GM21723 (cell line): ENCODE results near the gene EPM2AIP1.
"Not testable (repeated sequence)": the region's sequence is repeated elsewhere in the genome, so short reads cannot be mapped to it uniquely, and the experiment has no call there.

Experiments
- ATAC-seq: cut with Tn5 transposase; IDR thresholded peaks from one replicate; pipeline ENCODE4 v1.9.1; 2021; ENCODE audit warnings: mild to moderate bottlenecking, moderate library complexity; ENCODE audit not compliant: unreplicated experiment

The EPM2AIP1 gene

DNA sequence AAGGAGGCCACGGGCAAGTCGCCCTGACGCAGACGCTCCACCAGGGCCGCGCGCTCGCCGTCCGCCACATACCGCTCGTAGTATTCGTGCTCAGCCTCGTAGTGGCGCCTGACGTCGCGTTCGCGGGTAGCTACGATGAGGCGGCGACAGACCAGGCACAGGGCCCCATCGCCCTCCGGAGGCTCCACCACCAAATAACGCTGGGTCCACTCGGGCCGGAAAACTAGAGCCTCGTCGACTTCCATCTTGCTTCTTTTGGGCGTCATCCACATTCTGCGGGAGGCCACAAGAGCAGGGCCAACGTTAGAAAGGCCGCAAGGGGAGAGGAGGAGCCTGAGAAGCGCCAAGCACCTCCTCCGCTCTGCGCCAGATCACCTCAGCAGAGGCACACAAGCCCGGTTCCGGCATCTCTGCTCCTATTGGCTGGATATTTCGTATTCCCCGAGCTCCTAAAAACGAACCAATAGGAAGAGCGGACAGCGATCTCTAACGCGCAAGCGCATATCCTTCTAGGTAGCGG, at the start of gene EPM2AIP1:
Gene EPM2AIP1 (minus strand): TSS at position 326 of the 520 bp plus-strand sequence. CDS start 54 bp downstream, at position 272.
- peak; percentile 87 for ATAC-seq

DNA sequence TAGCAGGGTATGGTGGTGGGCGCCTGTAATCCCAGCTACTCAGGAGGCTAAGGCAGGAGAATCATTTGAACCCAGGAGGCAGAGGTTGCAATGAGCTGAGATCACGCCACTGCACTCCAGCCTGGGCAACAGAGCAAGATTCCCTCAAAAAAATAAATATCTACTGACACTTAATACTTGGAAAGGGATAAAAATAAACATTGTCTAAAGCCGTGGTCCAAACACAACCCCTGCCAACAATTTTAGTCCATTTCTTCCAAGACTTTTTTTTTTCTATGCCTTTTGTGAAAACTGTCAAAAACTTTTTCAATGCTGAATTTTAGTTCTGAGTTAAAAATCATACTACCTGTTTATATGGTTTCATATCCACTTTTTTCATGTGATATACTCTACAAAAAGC, 49.8 kb upstream of the EPM2AIP1 start:
- not testable (repeated sequence) for ATAC-seq

DNA sequence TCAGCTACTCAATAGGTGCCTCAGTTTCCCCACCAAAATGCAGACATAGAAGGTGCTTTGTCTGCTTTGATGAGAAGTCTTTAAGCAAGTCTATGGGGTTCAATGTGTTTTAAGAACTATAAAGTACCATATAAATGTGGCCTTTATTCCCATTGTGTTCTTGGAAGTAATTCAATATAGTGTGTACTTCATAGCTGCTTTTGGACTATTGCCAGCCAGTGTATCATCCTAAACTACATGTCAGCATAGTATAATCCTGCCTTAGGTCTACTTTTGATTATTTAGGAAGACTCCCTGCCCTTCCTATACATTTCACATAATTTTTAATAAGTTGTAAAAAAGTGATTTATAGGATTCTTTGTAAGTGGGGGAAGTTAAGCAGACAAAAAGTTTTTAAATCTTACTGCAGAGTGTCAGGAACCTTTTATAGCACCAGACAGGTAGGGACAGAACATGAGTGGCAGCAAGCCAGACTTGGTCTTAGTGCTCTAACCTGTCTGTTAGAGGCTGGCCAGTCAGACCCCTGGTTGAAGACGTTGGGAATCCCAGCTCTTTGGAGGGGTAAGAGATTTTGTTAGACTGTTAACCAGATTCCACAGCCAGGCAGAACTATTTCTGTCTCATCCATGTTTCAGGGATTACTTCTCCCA, 48.7 kb upstream of the EPM2AIP1 start:
- ATAC-seq, result no peak

DNA sequence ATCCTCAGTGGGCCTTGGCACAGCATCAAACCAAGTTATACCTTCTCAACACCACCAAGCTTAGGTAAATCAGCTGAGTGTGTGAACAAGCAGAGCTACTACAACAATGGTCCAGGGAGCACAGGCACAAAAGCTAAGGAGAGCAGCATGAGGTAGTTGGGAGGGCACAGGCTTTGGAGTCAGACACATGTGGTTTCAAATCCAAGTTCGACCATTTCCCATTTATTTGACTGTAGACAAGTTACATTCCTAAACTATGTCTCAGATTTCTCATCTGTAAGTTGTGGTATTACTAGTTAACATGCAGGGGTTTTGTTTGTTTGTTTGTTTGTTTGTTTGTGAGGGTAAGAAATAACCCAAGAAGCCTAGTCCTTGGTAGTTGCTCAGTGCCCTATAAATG, 47.3 kb upstream of the EPM2AIP1 start:
- ATAC-seq, result no peak

DNA sequence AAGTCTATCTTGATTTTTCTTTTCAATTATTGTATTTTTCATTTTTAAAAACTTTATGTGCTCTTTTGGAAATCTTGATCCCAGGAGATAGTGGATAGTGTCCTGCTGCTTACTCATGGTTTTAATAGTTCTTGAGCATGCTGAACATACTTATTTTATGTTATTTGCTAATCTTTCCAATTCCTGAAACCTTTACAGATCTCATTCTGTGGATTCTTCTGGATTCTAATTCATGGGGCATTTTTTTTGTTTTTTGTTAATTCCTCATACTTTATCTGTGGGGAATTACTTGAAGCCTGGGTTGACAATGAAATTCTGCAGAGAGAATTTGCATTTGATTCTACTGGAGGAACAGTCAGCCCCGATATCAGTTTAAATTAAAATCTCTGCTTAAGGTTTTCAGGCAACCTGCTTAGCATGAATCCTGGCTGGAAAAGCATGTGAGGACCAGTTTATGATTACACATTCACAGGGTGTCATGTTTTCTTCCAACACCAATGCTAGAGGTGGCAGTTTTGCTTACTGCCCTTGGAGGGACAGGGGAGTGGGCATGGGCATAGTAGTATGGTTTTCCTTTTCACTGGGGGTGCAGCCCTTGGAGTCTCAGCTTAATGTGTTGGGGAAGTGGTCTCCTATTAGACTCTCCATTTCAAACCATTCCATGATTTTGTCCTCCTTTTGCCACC, 46.4 kb upstream of the EPM2AIP1 start:
- no peak for ATAC-seq

DNA sequence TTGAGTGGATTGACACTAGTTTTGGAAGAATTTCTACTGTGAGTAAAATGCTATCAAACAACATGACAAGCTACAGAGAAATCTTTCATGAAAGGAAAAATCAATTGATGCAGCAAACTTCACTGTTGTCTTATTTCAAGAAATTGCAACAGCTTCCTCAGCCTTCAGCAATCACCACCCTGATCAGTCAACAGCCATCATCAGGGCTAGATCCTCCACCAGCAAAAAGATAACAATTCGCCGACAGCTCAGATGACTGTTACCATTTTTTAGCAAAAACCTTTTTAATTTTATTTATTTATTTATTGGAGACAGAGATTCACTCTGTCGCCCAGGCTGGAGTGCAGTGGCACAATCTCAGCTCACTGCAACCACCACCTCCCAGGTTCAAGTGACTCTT, 44.4 kb upstream of the EPM2AIP1 start:
- no peak for ATAC-seq

DNA sequence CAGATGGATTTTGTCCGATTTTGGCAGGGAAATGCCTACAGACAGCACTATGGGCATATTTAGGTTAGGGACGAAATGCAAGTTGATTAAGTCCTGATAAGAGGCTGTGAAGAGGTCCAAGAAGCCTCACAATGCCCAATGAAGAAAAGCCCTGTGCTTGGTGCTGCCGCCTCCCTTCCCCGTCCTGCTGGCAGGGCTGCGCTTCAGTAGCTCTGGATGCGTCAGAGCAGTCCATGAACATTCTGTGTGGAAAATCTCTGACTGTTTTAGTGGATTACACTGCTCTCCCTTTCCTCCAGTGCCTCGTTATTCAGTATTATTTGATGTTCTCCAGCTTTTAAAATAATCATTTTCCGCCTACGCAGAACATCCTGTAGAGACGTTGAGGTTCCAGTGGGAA, 40.0 kb upstream of the EPM2AIP1 start:
- no peak for ATAC-seq

DNA sequence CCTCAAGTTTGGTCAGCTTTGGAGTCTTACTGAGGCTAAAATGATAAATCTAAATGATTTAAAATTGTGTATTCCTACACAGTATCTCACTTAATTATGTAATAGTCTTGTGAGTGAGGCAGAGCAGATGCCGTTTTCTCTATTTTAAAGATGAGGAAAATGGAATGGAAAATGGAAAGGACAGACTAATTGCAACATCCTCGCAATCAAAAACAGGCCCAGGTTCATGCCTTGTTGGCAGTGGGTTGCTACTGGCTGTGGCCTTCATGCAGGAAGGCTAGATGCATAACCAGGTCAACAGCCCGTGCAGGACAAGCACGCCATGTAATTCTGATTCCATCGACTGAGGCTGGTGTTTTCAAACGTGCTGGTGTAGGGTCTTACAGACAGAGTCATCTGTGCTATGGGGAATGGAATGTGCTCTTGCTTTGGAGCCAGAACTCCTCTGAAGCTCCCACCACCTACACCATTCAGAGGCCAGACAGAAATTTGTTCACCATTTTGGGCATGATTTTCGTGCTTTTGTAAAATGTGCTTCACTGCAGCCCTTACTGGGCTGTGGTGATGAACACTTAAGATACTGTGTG, 38.3 kb upstream of the EPM2AIP1 start:
- no peak for ATAC-seq

DNA sequence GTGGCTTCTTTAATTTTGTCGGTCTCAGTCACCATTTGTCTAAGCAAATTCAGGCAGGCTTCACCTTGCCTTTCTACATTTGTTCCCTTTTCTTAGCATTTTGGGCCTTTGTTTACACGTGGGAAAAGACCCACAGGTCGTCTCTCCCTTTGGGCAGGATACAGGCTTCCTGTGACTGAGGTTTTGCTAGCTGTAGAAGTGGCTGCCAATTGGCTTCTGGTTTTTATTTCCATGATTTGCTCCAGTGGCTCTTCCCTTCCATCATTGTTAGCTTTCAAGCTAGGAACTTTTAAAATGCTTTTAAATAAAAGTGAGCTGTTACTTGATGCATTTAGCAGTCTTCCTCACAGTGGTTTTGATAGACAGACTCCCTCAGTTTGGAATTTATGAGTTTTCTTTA, 37.7 kb upstream of the EPM2AIP1 start:
- ATAC-seq, result no peak

DNA sequence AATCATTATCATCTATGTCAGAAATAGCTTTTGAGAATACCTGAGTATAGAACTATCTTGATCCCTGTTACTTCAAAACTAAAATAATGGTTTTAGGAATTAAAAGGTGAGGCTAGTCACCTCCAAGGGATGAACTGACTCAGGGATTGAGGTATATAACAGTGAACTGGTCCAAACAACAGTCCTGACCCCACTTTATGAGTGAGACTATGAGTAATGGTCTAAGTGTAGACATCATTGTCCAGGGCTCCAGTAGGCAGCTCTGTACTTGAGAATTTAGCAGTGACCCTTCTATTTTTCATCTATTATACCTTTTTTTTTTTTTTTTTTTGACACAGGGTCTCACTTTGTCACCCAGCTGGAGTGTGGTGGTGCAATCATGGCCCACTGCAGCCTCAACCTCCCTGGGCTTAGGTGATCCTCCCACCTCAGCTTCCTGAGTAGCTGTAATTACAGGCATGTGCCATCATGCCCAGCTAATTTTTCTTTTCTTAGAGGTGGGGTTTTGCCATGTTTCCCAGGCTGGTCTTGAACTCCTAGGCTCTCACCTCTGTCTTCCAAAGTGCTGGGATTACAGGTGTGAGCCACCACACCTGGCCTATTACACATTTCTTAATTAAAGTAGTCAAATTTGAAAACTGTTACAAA, 36.7 kb upstream of the EPM2AIP1 start:
- no peak for ATAC-seq

DNA sequence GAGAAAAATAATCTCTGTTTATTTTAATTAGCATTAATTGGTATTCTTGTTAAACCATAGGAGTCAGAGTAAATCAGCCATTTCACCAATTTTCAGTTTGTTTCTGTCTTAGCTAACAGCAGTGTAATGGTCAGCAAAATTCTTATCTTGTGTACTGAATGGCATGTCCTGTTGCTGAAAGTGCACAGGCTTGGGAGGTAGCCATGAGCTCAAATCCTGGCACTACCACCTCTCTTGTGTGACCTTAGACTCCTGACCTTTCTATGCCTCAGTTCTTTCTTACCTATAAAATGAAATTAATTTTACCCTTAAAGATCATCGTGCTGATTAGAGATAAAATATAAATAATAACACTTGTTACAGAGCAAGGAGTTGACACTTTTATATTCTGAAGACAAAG, 36.2 kb upstream of the EPM2AIP1 start:
- no peak for ATAC-seq

DNA sequence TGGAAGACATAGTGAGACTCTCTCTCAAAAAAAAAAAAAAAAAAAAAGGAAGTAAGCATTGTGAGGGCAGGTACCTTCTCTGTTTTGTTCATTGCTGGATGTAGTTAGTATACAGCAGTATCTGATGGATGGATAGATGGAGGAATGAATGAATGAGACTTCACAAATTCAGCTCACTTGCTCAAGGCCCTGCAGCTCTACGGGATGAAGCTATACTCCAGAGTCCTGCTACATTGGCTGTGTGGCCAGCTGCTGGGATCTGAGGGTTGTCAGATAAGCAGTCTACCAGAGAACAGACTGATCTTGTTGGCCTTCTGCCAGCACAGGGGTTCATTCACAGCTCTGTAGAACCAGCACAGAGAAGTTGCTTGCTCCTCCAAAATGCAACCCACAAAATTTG, 35.4 kb upstream of the EPM2AIP1 start:
- ATAC-seq, result no peak

DNA sequence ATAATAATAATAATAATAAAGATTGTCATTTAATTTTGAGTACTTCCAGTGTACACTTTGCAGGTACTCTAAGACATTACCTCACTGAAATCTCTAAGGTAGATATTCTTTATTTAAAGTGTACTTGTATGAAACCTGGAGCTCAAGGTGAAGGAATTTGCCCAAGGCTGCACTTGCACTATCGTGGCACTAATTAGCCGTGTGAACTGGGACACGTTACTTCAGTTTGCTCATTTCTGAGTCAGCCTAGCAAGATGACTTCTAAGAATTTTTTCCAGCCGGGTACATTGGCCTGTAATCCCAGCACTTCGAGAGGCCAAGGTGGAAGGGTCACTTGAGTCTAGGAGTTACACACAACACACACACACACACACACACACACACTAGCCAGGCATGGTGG, 33.9 kb upstream of the EPM2AIP1 start:
- no peak for ATAC-seq

DNA sequence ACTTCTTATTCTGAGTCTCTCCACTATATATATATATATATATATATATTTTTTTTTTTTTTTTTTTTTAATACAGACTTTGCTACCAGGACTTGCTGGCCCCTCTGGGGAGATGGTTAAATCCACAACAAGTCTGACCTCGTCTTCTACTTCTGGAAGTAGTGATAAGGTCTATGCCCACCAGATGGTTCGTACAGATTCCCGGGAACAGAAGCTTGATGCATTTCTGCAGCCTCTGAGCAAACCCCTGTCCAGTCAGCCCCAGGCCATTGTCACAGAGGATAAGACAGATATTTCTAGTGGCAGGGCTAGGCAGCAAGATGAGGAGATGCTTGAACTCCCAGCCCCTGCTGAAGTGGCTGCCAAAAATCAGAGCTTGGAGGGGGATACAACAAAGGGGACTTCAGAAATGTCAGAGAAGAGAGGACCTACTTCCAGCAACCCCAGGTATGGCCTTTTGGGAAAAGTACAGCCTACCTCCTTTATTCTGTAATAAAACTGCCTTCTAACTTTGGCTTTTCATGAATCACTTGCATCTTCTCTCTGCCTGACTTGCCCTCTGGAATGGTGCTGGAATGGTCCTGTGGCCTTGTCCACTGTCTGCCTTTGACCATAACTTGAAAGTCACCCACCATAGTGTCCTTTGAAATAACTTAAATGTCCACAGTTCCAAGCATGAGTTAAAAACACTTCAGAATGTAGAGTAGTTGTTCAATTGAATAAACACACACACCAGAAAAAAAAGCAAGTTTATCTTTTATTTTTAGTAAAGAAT, 32.8 kb upstream of the EPM2AIP1 start:
- ATAC-seq, result no peak

DNA sequence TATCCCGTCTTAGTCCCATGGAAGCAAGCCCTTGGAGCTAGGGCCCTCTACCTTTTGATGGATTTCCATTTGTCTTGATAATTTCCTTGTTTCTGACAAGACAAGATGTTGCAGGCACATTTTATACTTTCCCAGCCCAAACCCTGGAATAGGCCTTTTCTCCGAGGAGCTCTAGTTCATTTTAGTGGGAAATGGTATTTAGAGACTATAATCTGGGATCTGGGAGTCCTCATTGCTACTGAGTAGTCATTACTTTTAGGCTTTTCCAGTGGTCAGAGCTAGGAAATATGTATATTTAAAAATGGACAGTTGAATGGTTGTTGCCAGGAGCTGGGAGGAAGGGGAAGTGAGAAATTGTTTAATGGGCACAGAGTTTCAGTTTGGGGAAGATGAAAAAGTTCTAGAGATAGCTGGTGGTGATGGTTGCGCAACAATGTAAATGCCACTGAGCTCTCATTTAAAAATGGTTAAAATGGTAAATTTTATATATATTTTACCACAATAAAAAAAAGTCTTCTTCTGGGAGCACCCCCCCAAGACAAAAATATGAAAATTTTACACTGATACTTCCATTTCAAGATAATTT, 32.0 kb upstream of the EPM2AIP1 start:
- no peak for ATAC-seq

DNA sequence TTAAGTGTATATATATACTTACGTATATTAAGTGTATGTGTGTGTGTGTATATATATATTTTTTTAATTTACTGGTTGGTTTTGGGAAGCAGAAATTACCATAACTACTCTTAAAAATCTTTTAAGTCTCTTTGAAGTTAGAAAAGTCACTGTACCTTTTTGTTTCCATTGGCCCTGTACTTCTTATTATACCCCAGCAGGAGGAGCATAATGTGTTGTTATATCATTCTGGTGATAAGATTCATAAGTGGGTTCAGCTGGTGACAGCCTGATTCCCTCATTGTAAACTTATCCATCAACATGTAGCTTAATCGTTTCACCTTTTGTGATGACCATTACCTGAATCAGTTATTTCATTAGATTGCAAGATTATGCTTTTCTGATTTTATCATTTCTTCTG, 31.2 kb upstream of the EPM2AIP1 start:
- no peak for ATAC-seq

DNA sequence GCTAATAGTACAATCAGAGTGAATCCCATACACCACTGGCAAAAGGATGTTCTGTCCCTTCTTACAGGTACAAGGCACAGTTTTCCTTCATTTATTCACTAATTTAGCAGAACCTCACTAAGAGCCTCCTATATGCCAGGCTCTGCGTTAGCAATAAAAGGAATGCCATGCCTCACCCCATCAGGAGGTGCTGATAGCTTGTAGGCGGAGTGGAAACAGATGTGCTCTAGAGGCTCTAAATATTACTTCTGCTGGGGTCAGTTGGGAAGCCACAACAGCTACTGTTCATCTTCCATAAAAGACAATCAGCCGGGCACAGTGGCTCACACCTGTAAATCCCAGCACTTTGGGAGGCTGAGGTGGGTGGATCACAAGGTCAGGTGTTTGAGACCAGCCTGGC, 24.8 kb upstream of the EPM2AIP1 start:
- ATAC-seq, result no peak

DNA sequence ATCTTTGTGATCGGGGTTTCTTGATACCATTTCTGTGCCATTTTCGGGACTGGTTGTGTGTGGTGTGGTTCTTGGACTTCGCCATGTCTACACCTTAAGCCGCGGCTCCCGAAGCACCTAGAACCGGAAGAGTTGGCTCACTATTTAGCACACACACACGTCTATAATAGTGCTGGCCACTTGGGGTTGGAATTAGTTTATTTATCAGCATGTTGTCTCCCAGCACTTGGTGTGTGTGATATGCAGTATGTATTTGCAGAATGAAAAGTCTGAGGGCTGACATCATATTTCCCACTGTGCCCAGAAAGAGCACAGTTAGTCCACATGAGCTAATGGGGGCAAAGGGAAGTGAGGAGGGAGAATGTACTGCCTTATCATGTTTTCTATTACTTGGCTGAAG, 24.0 kb upstream of the EPM2AIP1 start:
- ATAC-seq, result no peak

DNA sequence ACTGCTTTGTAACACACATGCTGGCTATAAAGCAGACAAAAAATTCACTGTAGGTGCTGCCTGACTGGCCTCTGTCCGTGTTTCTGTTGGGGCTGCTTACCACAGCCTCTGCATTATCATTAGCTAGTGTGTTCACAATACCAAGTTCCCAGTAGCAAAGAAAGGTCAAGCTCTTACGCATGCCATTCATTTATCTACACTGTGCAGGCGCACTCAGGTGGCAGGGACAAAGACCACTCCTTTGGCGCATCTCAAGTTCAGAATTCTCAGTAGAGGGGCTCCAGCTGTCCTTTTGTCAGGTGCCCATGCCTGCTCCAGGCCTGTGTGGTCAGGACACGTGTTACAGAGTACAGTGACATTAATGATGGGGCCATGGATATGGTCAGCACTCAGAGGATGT, 22.7 kb upstream of the EPM2AIP1 start:
- no peak for ATAC-seq

DNA sequence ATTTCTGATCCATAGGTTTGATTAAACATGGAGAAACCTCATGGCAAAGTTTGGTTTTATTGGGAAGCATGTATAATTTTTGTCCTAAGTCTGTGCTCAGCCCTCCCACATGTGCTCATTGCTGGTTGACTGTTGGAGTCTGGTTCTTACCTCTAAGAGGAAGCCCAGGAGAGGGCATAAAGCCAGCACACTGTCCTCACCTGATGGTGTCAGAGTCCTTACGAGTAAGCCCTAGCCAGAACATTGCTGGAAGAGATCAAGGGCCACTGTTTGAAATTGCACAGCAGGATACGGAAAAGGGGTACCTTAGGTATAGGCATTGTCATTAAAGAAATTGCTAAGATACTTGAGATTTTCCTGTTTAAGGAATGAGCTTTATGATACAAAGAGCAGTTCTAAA, 21.7 kb upstream of the EPM2AIP1 start:
- ATAC-seq, result no peak
